HCT116 (cell line): ENCODE results near the gene TMEM179. TPM values are rescaled to one million over a fixed set of nuclear protein-coding genes. Genes with fewer than 3 reads are reported as not detected.

ENCODE experiments used
- ATAC-seq: fragments of 200-7000 bp; cut with Tn5 transposase; 2 replicates; pipeline ENCODE4 v1.9.1; 2020; ENCODE audit warnings: mild to moderate bottlenecking, moderate library complexity
- BruUV-seq: library from RNA; stranded (reverse); fragments of 400-500 nt; replicated peaks from 2 replicates; lab custom pipeline; 2021; lab: Mats Ljungman, UMichigan
- CTCF ChIA-PET: fragments of 300-600 bp; sonication (Branson Sonifier 250); formaldehyde crosslinking; loops from one replicate; lab custom pipeline; 2021; ENCODE audit warnings: antibody characterized with exemption; lab: Charles Lee
- POLR2A ChIA-PET: fragments of 300-600, 350-600 bp; sonication (Branson Sonifier 250); formaldehyde crosslinking; loops from one replicate; lab custom pipeline; 2021; ENCODE audit warnings: antibody characterized with exemption; lab: Charles Lee
- RAD21 ChIA-PET, 2 experiments: fragments of 300-600 bp; sonication (Branson Sonifier 250); formaldehyde crosslinking; loops; one replicate each; lab custom pipeline; 2023; ENCODE audit warnings: low total read pairs in 2 of 2; ENCODE audit not compliant: uncharacterized antibody in 2 of 2, unreplicated experiment in 2 of 2, low non-redundant PET in 1 of 2; lab: Charles Lee
- DNase-seq: peaks from one replicate; pipeline ENCODE4 v3.0.0-alpha.2; 2010; ENCODE audit warnings: low read depth, low spot score
- H2AFZ ChIP-seq: fragments of 200-600 bp; shearing (Covaris generic), sonication (generic); 2 replicates; pipeline ENCODE4 v1.6.1; 2017; ENCODE audit warnings: low read depth, mixed run types, mixed read lengths, antibody characterized with exemption, low read length; ENCODE audit not compliant: poor library complexity, severe bottlenecking
- H3K27ac ChIP-seq: 2 replicates; pipeline ENCODE4 v1.5.1; 2012; ENCODE audit warnings: low read depth, low read length
- H3K27me3 ChIP-seq: fragments of 200-600 bp; sonication (generic); 2 replicates; pipeline ENCODE4 v1.6.1; 2016; ENCODE audit warnings: mixed run types, low read length, mixed read lengths; ENCODE audit not compliant: insufficient read depth
- H3K36me3 ChIP-seq, 2 experiments: fragments of 200-500 bp in 1 of 2; fragments of 200-600 bp in 1 of 2; sonication (Bioruptor generic) in 1 of 2; sonication (generic) in 1 of 2; 2 replicates each; pipeline versions ENCODE4 v1.5.1 to v1.6.1; 2014 to 2016; ENCODE audit warnings: low read length in 2 of 2, inconsistent platforms in 1 of 2, mixed read lengths in 1 of 2, mixed run types in 1 of 2; ENCODE audit not compliant: insufficient read depth in 2 of 2, control insufficient read depth in 1 of 2
- H3K4me1 ChIP-seq, 2 experiments: fragments of 200-600 bp in 1 of 2; sonication (generic) in 1 of 2; 2 replicates each; pipeline versions ENCODE4 v1.5.1 to v1.6.1; 2012 to 2017; ENCODE audit warnings: low read length in 2 of 2, inconsistent platforms in 1 of 2, mild to moderate bottlenecking in 1 of 2, mixed read lengths in 1 of 2, mixed run types in 1 of 2, moderate library complexity in 1 of 2; ENCODE audit not compliant: insufficient read depth in 2 of 2, control insufficient read depth in 1 of 2
- H3K4me2 ChIP-seq: fragments of 200-600 bp; sonication (generic); 2 replicates; pipeline ENCODE4 v1.6.1; 2017; ENCODE audit warnings: mixed run types, low read length, mixed read lengths
- H3K4me3 ChIP-seq, 2 experiments: fragments of 200-600 bp in 1 of 2; sonication (generic) in 1 of 2; replicated peaks in 1 of 2; 2 replicates each; pipeline ENCODE4 v1.5.1; 2011 to 2016; ENCODE audit warnings: low read length in 2 of 2, control low read depth in 1 of 2, low read depth in 1 of 2, mild to moderate bottlenecking in 1 of 2, mixed read lengths in 1 of 2, mixed run types in 1 of 2
- H3K79me2 ChIP-seq: fragments of 200-600 bp; sonication (generic); 2 replicates; pipeline ENCODE4 v1.6.1; 2017; ENCODE audit warnings: mild to moderate bottlenecking, mixed run types, low read length, moderate library complexity, mixed read lengths; ENCODE audit not compliant: insufficient read depth
- H3K9ac ChIP-seq: fragments of 200-600 bp; sonication (generic); 2 replicates; pipeline ENCODE4 v1.6.1; 2016; ENCODE audit warnings: low read length, mixed read lengths
- H3K9me2 ChIP-seq: fragments of 200-600 bp; sonication (generic), shearing (Covaris generic); 2 replicates; pipeline ENCODE4 v1.6.1; 2017; ENCODE audit warnings: mixed run types, mild to moderate bottlenecking, moderate library complexity; ENCODE audit not compliant: insufficient read depth
- H3K9me3 ChIP-seq, 2 experiments: fragments of 200-500 bp in 1 of 2; fragments of 200-600 bp in 1 of 2; sonication (Bioruptor generic) in 1 of 2; sonication (generic) in 1 of 2; 2 replicates each; pipeline ENCODE4 v1.6.1; 2014 to 2017; ENCODE audit warnings: low read length in 2 of 2, mixed read lengths in 2 of 2, inconsistent platforms in 1 of 2, low read depth in 1 of 2, mild to moderate bottlenecking in 1 of 2, mixed run types in 1 of 2, moderate library complexity in 1 of 2; ENCODE audit not compliant: control insufficient read depth in 1 of 2, insufficient read depth in 1 of 2
- H4K20me1 ChIP-seq: fragments of 200-600 bp; sonication (generic), shearing (Covaris generic); 2 replicates; pipeline ENCODE4 v1.6.1; 2017; ENCODE audit warnings: mixed run types, mild to moderate bottlenecking, moderate library complexity; ENCODE audit not compliant: insufficient read depth
- RAD21 ChIP-seq: IDR thresholded peaks from 2 replicates; pipeline ENCODE4 v1.6.1; 2012; ENCODE audit warnings: low read depth, mild to moderate bottlenecking
- TCF7L2 ChIP-seq: IDR thresholded peaks from 2 replicates; pipeline ENCODE4 v1.7.0; 2011; ENCODE audit warnings: borderline replicate concordance, inconsistent platforms; ENCODE audit not compliant: insufficient read depth, insufficient read length; ENCODE audit errors: extremely low read depth
- intact Hi-C: fragments of 100-400 bp; cut with micrococcal nuclease; formaldehyde crosslinking; loops from 2 replicates; pipeline ENCODE4 v1.10.0; 2022
- total RNA-seq: library from RNA; stranded (reverse); gene quantifications from one replicate; pipeline ENCODE4 v1.2.1, GENCODE V29; 2021; ENCODE audit not compliant: unreplicated experiment
- TF ChIP-seq, protein P1 (sequence below), 3 experiments: fragments of 200-600 bp in 1 of 3; sonication (generic) in 1 of 3; IDR thresholded peaks in 2 of 3; conservative IDR thresholded peaks in 1 of 3; 2 replicates each; pipeline ENCODE4 v1.5.1; 2012 to 2017; ENCODE audit warnings: low read depth in 2 of 3, low read length in 2 of 3, antibody characterized with exemption in 1 of 3, borderline replicate concordance in 1 of 3, control low read depth in 1 of 3, mild to moderate bottlenecking in 1 of 3, mixed read lengths in 1 of 3, mixed run types in 1 of 3, moderate library complexity in 1 of 3; ENCODE audit not compliant: insufficient read depth in 1 of 3

The TMEM179 gene
- total RNA-seq, 1 experiment from 2014 or later = not detected

DNA sequence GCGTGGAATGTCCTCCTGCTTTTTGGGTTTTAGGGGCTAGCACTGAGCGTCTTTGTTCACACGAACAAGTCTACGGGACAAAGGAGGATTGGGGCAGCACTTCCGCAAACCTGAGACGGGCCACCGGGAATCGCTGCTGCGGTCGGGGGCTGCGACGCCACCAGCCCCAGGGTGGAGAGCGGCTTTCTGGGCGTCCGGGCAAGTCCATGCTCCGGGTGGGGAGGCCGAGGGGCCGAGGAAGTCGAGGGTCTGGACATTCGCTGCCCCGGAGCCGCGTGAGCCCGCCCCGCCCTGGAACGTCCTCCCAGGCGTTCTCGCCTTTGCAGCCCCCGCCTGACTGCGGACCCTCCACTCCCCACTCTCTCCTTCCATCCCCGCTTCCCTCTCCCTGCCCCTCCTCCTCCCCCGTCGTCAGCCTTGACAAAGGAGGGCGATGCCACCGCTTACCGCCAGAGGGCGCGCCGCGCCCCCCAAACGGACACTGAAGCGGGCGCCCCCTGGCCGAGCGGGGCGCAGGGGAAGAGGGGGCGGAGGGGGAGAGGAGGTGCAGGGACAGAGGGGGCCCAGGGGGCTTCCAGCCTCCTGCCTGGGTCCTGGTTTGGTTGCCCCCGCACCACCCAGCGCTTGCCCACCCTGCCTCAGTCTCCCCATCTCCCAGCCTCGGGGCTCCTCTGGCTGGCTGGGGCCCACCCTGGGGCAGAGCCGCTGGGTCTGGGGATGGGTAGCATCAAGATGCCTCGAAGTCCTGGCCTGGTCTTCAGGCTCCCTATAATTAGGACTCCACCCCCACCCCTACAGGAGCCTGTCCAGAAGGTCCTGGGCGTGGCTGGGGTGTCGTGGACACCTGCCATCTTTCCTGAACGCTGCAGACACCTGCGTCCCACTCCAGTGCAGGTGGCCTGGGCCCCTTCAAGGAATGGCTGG is 45.7 kb upstream of the TMEM179 start:
- TF ChIP-seq, protein P1, sequence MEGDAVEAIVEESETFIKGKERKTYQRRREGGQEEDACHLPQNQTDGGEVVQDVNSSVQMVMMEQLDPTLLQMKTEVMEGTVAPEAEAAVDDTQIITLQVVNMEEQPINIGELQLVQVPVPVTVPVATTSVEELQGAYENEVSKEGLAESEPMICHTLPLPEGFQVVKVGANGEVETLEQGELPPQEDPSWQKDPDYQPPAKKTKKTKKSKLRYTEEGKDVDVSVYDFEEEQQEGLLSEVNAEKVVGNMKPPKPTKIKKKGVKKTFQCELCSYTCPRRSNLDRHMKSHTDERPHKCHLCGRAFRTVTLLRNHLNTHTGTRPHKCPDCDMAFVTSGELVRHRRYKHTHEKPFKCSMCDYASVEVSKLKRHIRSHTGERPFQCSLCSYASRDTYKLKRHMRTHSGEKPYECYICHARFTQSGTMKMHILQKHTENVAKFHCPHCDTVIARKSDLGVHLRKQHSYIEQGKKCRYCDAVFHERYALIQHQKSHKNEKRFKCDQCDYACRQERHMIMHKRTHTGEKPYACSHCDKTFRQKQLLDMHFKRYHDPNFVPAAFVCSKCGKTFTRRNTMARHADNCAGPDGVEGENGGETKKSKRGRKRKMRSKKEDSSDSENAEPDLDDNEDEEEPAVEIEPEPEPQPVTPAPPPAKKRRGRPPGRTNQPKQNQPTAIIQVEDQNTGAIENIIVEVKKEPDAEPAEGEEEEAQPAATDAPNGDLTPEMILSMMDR (IDR thresholded peaks at IDR 0.05 in 2 of 3, conservative IDR thresholded peaks at IDR 0.05 in 1 of 3; ENCODE audit: borderline replicate concordance in 1 of 3, insufficient read depth in 1 of 3, low read depth in 2 of 3, low read length in 2 of 3) = peak; percentile 94 to 98 (median 97)
- no peak for TF ChIP-seq TCF7L2
- TF ChIP-seq RAD21 = peak; percentile 92
- no peaks in the 10 kb centered on the region for H3K36me3 ChIP-seq
- CTCF ChIA-PET = interaction anchor here (0.7 kb wide), 1 partner anchor 16 kb away, joined by 3 read pairs; no protein-coding TSS in a partner anchor
- no peaks in the 10 kb centered on the region for H3K9me2 ChIP-seq
- ATAC-seq (peak; percentile 94), DNase-seq (no peak)
- BruUV-seq = no TSS peak
- no peaks in the 10 kb centered on the region for H4K20me1 ChIP-seq
- H3K79me2 ChIP-seq = no peaks in the 10 kb centered on the region
- H3K27me3 ChIP-seq = no peaks in the 10 kb centered on the region
- H3K4me3 ChIP-seq = peak overlapping the region in 1 of 2 experiments; percentile 20; a peak in 1 of 4 replicates
- intact Hi-C loops = loop anchor here (1.0 kb wide), 1 partner anchor 58 kb away; no protein-coding TSS in a partner anchor
- H3K27ac ChIP-seq = no peak overlapping the region
- H3K9ac ChIP-seq = no peak overlapping the region
- POLR2A ChIA-PET = no interaction called here
- peaks cover 8 to 26% of the 10 kb centered on the region in 2 experiments; a peak in 2 of 4 replicates for H3K9me3 ChIP-seq
- peak overlapping the region; percentile 55 for H3K4me2 ChIP-seq
- peak overlapping the region; percentile 52 for H2AFZ ChIP-seq
- RAD21 ChIA-PET = interaction anchor here in 1 of 2 experiments (1.1 kb wide), 1 partner anchor 16 kb away, joined by 3 read pairs; no protein-coding TSS in a partner anchor
- peaks cover 0 to 10% of the 10 kb centered on the region in 2 experiments; a peak in 1 of 4 replicates for H3K4me1 ChIP-seq
